ENCODE results near the gene TAF15. TPM values are rescaled to one million over a fixed set of nuclear protein-coding genes. Genes with fewer than 3 reads are reported as not detected.

TAF15 gene
- polyA plus RNA-seq, 1 donor: 110 TPM

Other genes starting within 250 kb of the TAF15 start
- gene SLFN14, start 248.7 kb upstream of the TAF15 start, polyA plus RNA-seq (ENCODE audit: insufficient read length): 0.24 TPM
- gene PEX12, start 230.9 kb upstream of the TAF15 start, polyA plus RNA-seq (ENCODE audit: insufficient read length): 7.1 TPM
- 75.0 TPM for gene AP2B1, start 222.2 kb upstream of the TAF15 start, polyA plus RNA-seq (ENCODE audit: insufficient read length)
- 3.1 TPM for gene RASL10B, start 77.8 kb upstream of the TAF15 start, polyA plus RNA-seq (ENCODE audit: insufficient read length)
- gene GAS2L2, start 56.2 kb upstream of the TAF15 start, polyA plus RNA-seq (ENCODE audit: insufficient read length): not detected
- not detected for gene C17orf50, start 48.6 kb upstream of the TAF15 start, polyA plus RNA-seq (ENCODE audit: insufficient read length)
- 3.6 TPM for gene MMP28, start 13.8 kb upstream of the TAF15 start, polyA plus RNA-seq (ENCODE audit: insufficient read length)
- 0.10 TPM for gene HEATR9, start 59.4 kb downstream of the TAF15 start, polyA plus RNA-seq (ENCODE audit: insufficient read length)
- gene CCL5, start 70.9 kb downstream of the TAF15 start, polyA plus RNA-seq (ENCODE audit: insufficient read length): 1.2 TPM
- 0.28 TPM for gene RDM1, start 121.3 kb downstream of the TAF15 start, polyA plus RNA-seq (ENCODE audit: insufficient read length)
- not detected for gene LYZL6, start 134.2 kb downstream of the TAF15 start, polyA plus RNA-seq (ENCODE audit: insufficient read length)
- 0.39 TPM for gene CCL16, start 172.0 kb downstream of the TAF15 start, polyA plus RNA-seq (ENCODE audit: insufficient read length)
- gene CCL14, start 177.2 kb downstream of the TAF15 start, polyA plus RNA-seq (ENCODE audit: insufficient read length): 34.6 TPM
- not detected for gene CCL15, start 192.1 kb downstream of the TAF15 start, polyA plus RNA-seq (ENCODE audit: insufficient read length)
- not detected for gene CCL23, start 208.5 kb downstream of the TAF15 start, polyA plus RNA-seq (ENCODE audit: insufficient read length)

All from forelimb muscle (tissue), 1 donor.